Measurements from ENCODE around the gene PSMD13.

PSMD13 gene

GRCh38 chr11:241634-242033 is 4.9 kb downstream of the PSMD13 start:
- Histone ChIP-seq H3K27ac (replicated peaks) (no peak overlapping the region), H3K27me3 (ENCODE audit: insufficient read depth, poor library complexity, severe bottlenecking) (no peaks in the 10 kb centered on the region), H3K4me3 (replicated peaks; ENCODE audit: insufficient read depth, low read length) (no peak overlapping the region)
- TF ChIP-seq POLR2AphosphoS5 (IDR thresholded peaks at IDR 0.05; ENCODE audit: low read depth) (no peak), SPI1 (IDR thresholded peaks at IDR 0.05; ENCODE audit: borderline replicate concordance, low read depth) (no peak), GABPA (IDR thresholded peaks at IDR 0.05; ENCODE audit: low read depth) (no peak)
- TF ChIP-seq, protein P1, sequence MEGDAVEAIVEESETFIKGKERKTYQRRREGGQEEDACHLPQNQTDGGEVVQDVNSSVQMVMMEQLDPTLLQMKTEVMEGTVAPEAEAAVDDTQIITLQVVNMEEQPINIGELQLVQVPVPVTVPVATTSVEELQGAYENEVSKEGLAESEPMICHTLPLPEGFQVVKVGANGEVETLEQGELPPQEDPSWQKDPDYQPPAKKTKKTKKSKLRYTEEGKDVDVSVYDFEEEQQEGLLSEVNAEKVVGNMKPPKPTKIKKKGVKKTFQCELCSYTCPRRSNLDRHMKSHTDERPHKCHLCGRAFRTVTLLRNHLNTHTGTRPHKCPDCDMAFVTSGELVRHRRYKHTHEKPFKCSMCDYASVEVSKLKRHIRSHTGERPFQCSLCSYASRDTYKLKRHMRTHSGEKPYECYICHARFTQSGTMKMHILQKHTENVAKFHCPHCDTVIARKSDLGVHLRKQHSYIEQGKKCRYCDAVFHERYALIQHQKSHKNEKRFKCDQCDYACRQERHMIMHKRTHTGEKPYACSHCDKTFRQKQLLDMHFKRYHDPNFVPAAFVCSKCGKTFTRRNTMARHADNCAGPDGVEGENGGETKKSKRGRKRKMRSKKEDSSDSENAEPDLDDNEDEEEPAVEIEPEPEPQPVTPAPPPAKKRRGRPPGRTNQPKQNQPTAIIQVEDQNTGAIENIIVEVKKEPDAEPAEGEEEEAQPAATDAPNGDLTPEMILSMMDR (IDR thresholded peaks at IDR 0.05; ENCODE audit: insufficient read depth, low read length): no peak
- TF ChIP-seq, protein P2, sequence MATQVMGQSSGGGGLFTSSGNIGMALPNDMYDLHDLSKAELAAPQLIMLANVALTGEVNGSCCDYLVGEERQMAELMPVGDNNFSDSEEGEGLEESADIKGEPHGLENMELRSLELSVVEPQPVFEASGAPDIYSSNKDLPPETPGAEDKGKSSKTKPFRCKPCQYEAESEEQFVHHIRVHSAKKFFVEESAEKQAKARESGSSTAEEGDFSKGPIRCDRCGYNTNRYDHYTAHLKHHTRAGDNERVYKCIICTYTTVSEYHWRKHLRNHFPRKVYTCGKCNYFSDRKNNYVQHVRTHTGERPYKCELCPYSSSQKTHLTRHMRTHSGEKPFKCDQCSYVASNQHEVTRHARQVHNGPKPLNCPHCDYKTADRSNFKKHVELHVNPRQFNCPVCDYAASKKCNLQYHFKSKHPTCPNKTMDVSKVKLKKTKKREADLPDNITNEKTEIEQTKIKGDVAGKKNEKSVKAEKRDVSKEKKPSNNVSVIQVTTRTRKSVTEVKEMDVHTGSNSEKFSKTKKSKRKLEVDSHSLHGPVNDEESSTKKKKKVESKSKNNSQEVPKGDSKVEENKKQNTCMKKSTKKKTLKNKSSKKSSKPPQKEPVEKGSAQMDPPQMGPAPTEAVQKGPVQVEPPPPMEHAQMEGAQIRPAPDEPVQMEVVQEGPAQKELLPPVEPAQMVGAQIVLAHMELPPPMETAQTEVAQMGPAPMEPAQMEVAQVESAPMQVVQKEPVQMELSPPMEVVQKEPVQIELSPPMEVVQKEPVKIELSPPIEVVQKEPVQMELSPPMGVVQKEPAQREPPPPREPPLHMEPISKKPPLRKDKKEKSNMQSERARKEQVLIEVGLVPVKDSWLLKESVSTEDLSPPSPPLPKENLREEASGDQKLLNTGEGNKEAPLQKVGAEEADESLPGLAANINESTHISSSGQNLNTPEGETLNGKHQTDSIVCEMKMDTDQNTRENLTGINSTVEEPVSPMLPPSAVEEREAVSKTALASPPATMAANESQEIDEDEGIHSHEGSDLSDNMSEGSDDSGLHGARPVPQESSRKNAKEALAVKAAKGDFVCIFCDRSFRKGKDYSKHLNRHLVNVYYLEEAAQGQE (IDR thresholded peaks at IDR 0.05; ENCODE audit: insufficient replicate concordance, low read depth): no peak
- DNase-seq (ENCODE audit: low read depth in 1 of 2, low spot score in 1 of 2): no peak

GRCh38 chr11:244376-244775 is 7.6 kb downstream of the PSMD13 start:
- no peaks in the 10 kb centered on the region for H3K27me3 ChIP-seq (ENCODE audit: insufficient read depth, poor library complexity, severe bottlenecking)
- H3K27ac ChIP-seq (replicated peaks): no peak overlapping the region
- TF ChIP-seq POLR2AphosphoS5 (IDR thresholded peaks at IDR 0.05; ENCODE audit: low read depth) (no peak), GABPA (IDR thresholded peaks at IDR 0.05; ENCODE audit: low read depth) (no peak), SPI1 (IDR thresholded peaks at IDR 0.05; ENCODE audit: borderline replicate concordance, low read depth) (no peak)
- TF ChIP-seq, protein P1 (IDR thresholded peaks at IDR 0.05; ENCODE audit: insufficient read depth, low read length): no peak
- TF ChIP-seq, protein P2 (IDR thresholded peaks at IDR 0.05; ENCODE audit: insufficient replicate concordance, low read depth): no peak
- no peak overlapping the region for H3K4me3 ChIP-seq (replicated peaks; ENCODE audit: insufficient read depth, low read length)
- no peak for DNase-seq (ENCODE audit: low read depth in 1 of 2, low spot score in 1 of 2)

- Histone ChIP-seq H3K4me3 (replicated peaks; ENCODE audit: insufficient read depth, low read length) (no peak overlapping the region), H3K27ac (replicated peaks) (no peak overlapping the region), H3K27me3 (ENCODE audit: insufficient read depth, poor library complexity, severe bottlenecking) (no peaks in the 10 kb centered on the region)
- TF ChIP-seq GABPA (IDR thresholded peaks at IDR 0.05; ENCODE audit: low read depth) (no peak), SPI1 (IDR thresholded peaks at IDR 0.05; ENCODE audit: borderline replicate concordance, low read depth) (no peak), POLR2AphosphoS5 (IDR thresholded peaks at IDR 0.05; ENCODE audit: low read depth) (no peak)
- TF ChIP-seq, protein P1 (IDR thresholded peaks at IDR 0.05; ENCODE audit: insufficient read depth, low read length): no peak
- TF ChIP-seq, protein P2 (IDR thresholded peaks at IDR 0.05; ENCODE audit: insufficient replicate concordance, low read depth): no peak
- DNase-seq (ENCODE audit: low read depth in 1 of 2, low spot score in 1 of 2): no peak
Measured at GRCh38 chr11:249062-249461, 12.3 kb downstream of the PSMD13 start.
